ENCODE data around the gene DPP6.

DPP6 gene

DNA sequence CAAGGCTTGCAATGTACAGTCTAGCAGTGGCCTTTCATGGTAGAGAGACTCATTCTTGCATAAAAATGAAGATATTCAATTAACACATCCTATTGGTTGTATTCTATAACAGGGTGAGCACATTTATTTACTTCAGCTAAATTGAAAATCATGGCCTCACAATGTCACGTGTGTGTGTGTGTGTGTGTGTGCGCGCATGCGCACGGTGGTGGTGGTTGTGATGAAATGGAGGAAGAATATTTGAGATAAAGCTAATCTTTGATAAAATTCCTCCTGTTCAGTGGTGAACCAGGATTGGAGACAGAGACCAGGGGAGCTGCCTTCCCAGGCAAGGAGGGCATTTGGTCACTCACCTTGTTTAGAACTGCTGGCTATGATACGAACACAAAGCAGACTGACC is 199.8 kb downstream of the DPP6 start:
- Histone ChIP-seq H3K9me3 (ENCODE audit: control insufficient read depth in 2 of 2, low read length in 2 of 2) (no peaks in the 10 kb centered on the region), H3K4me1 (ENCODE audit: control insufficient read depth, insufficient read depth, low read length) (no peaks in the 10 kb centered on the region), H3K4me3 (ENCODE audit: low read length in 2 of 2) (no peak overlapping the region), H3K9ac (ENCODE audit: low read length in 2 of 2) (no peak overlapping the region), H3K36me3 (ENCODE audit: control insufficient read depth in 2 of 2, insufficient read depth in 2 of 2, low read length in 2 of 2) (no peaks in the 10 kb centered on the region), H3K27ac (ENCODE audit: low read length) (no peak overlapping the region), H3K27me3 (ENCODE audit: control insufficient read depth in 1 of 2, insufficient read depth in 2 of 2, low read length in 2 of 2) (no peaks in the 10 kb centered on the region)

DNA sequence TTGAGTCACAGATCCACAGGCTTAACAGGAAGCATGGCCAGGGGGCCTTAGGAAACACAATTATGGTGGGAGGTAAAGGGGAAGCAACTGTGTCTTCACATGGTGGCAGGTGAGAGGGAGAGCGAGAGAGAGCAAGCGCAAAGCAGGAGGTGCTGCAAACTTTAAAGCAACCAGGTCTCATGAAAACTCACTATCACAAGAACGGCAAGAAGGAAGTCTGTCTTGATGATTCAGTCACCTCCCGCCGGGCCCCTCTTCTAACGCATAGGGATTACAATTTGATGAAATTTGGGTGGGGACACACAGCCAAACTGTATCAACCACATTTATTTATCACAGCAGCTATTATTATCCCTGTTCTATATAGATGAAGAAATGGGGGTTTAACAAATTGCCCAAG is 201.6 kb downstream of the DPP6 start:
- no peaks in the 10 kb centered on the region for H3K4me1 ChIP-seq (ENCODE audit: control insufficient read depth, insufficient read depth, low read length)
- no peaks in the 10 kb centered on the region for H3K36me3 ChIP-seq (ENCODE audit: control insufficient read depth in 2 of 2, insufficient read depth in 2 of 2, low read length in 2 of 2)
- no peak overlapping the region for H3K27ac ChIP-seq (ENCODE audit: low read length)
- no peak overlapping the region for H3K9ac ChIP-seq (ENCODE audit: low read length in 2 of 2)
- no peaks in the 10 kb centered on the region for H3K27me3 ChIP-seq (ENCODE audit: control insufficient read depth in 1 of 2, insufficient read depth in 2 of 2, low read length in 2 of 2)
- H3K9me3 ChIP-seq (ENCODE audit: control insufficient read depth in 2 of 2, low read length in 2 of 2), result no peaks in the 10 kb centered on the region
- no peak overlapping the region for H3K4me3 ChIP-seq (ENCODE audit: low read length in 2 of 2)

DNA sequence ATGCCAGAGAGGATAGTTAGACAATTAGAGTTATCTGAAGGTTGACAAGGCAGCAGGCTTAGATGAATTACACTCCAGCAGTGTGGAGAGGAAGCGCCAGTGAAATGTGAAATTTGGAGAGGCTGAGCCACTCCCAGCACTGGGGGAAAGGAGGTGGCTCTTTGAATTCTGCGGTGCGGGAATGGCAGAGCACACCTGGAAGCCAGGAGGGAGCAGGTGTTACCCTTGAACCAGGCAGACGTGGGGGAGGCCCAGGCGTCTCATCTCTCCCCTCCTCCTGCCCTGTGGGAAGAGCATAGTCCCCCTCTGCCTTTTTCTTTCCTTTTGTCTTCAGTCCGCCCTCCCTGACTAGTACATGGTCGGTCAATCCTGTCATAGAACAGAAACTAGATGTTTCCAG is 203.1 kb downstream of the DPP6 start:
- Histone ChIP-seq H3K36me3 (ENCODE audit: control insufficient read depth in 2 of 2, insufficient read depth in 2 of 2, low read length in 2 of 2) (no peaks in the 10 kb centered on the region), H3K27me3 (ENCODE audit: control insufficient read depth in 1 of 2, insufficient read depth in 2 of 2, low read length in 2 of 2) (no peaks in the 10 kb centered on the region), H3K4me1 (ENCODE audit: control insufficient read depth, insufficient read depth, low read length) (no peaks in the 10 kb centered on the region), H3K4me3 (ENCODE audit: low read length in 2 of 2) (no peak overlapping the region), H3K27ac (ENCODE audit: low read length) (no peak overlapping the region), H3K9ac (ENCODE audit: low read length in 2 of 2) (no peak overlapping the region), H3K9me3 (ENCODE audit: control insufficient read depth in 2 of 2, low read length in 2 of 2) (no peaks in the 10 kb centered on the region)

DNA sequence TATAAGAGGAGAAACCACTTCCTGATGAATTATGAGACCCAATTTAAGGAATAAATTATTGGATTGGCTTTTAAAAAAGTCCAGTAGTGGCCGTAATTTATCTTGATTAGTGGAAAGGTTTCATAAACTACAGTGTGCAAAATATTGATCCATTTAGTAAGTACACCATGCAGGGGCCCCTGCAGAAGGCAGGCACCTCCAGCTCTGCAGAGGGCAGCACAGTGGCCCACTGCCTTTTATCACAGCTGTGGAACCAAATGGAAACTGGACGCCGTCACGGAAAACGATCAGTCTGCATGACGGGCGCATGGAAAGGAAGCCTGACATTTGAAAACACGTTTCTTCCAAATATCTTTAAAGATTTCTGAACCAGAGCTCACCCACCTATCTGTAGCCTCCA is 204.0 kb downstream of the DPP6 start:
- no peaks in the 10 kb centered on the region for H3K4me1 ChIP-seq (ENCODE audit: control insufficient read depth, insufficient read depth, low read length)
- no peaks in the 10 kb centered on the region for H3K9me3 ChIP-seq (ENCODE audit: control insufficient read depth in 2 of 2, low read length in 2 of 2)
- no peak overlapping the region for H3K9ac ChIP-seq (ENCODE audit: low read length in 2 of 2)
- no peaks in the 10 kb centered on the region for H3K27me3 ChIP-seq (ENCODE audit: control insufficient read depth in 1 of 2, insufficient read depth in 2 of 2, low read length in 2 of 2)
- no peaks in the 10 kb centered on the region for H3K36me3 ChIP-seq (ENCODE audit: control insufficient read depth in 2 of 2, insufficient read depth in 2 of 2, low read length in 2 of 2)
- H3K27ac ChIP-seq (ENCODE audit: low read length), result no peak overlapping the region
- no peak overlapping the region for H3K4me3 ChIP-seq (ENCODE audit: low read length in 2 of 2)

DNA sequence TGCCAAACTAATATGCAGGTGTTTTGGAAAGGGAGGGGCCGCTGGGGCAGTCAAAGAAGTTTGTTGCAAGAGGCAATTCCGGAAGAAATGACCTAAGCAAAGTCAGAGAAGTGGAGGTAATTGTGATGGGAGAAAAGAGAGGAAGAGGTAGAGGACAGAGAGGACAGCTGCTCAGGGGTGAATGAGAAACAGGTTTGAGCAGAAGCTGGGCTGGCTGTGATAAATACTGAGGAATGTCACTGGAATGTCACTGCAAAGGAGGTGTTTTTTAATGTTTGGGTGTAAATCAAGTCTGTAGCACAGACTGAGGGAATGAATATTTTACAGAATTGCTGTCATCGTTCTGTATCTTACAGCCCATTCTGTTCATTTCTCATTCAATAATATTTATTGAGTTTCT is 207.2 kb downstream of the DPP6 start:
- Histone ChIP-seq H3K4me3 (ENCODE audit: low read length in 2 of 2) (no peak overlapping the region), H3K4me1 (ENCODE audit: control insufficient read depth, insufficient read depth, low read length) (no peaks in the 10 kb centered on the region), H3K27me3 (ENCODE audit: control insufficient read depth in 1 of 2, insufficient read depth in 2 of 2, low read length in 2 of 2) (no peaks in the 10 kb centered on the region), H3K36me3 (ENCODE audit: control insufficient read depth in 2 of 2, insufficient read depth in 2 of 2, low read length in 2 of 2) (no peaks in the 10 kb centered on the region), H3K9me3 (ENCODE audit: control insufficient read depth in 2 of 2, low read length in 2 of 2) (no peaks in the 10 kb centered on the region), H3K9ac (ENCODE audit: low read length in 2 of 2) (no peak overlapping the region), H3K27ac (ENCODE audit: low read length) (no peak overlapping the region)

DNA sequence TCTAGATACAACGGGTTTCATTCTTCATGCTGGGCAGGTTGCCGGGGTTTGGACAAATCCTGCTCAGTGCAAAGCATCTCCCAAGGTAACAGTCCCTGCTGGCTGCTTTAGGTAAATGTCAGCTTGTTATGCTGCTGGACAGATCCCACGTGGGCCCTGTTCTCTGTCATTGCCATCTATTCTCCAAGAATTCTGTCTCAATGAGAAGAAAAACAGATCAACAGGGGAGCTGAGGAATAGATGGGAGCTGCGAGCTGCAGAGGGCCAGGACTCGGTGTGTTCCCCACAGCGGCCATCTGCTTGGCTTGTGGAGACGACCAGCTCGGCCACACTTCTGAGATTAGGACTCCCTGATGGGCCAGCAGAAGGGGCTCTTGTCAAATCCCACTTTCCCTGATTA is 235.2 kb downstream of the DPP6 start:
- H3K4me1 ChIP-seq (ENCODE audit: control insufficient read depth, insufficient read depth, low read length), result no peaks in the 10 kb centered on the region
- no peaks in the 10 kb centered on the region for H3K27me3 ChIP-seq (ENCODE audit: control insufficient read depth in 1 of 2, insufficient read depth in 2 of 2, low read length in 2 of 2)
- H3K36me3 ChIP-seq (ENCODE audit: control insufficient read depth in 2 of 2, insufficient read depth in 2 of 2, low read length in 2 of 2), result no peaks in the 10 kb centered on the region
- H3K9me3 ChIP-seq (ENCODE audit: control insufficient read depth in 2 of 2, low read length in 2 of 2), result no peaks in the 10 kb centered on the region
- H3K9ac ChIP-seq (ENCODE audit: low read length in 2 of 2), result no peak overlapping the region
- no peak overlapping the region for H3K27ac ChIP-seq (ENCODE audit: low read length)
- no peak overlapping the region for H3K4me3 ChIP-seq (ENCODE audit: low read length in 2 of 2)

DNA sequence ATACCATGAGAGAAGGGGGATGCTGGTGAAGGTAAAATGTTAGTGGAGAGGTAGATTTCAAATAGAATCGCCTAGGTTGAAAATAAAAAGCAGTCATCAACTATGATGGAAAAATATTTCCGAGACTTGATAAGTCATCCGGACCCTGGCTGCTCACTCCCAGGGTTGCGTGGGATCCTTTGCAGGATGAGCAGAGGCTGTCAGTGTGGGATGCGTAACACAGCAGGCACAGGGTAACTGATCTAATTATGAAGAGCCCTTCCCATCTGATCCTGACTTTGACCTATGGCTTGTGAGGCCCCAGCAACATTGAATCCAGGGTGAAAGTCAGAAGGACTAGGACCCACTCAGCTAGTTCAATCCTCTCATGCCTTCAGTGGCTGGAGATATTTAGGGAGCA is 236.9 kb downstream of the DPP6 start:
- H3K4me3 ChIP-seq (ENCODE audit: low read length in 2 of 2), result no peak overlapping the region
- no peaks in the 10 kb centered on the region for H3K27me3 ChIP-seq (ENCODE audit: control insufficient read depth in 1 of 2, insufficient read depth in 2 of 2, low read length in 2 of 2)
- H3K27ac ChIP-seq (ENCODE audit: low read length), result no peak overlapping the region
- H3K4me1 ChIP-seq (ENCODE audit: control insufficient read depth, insufficient read depth, low read length), result no peaks in the 10 kb centered on the region
- H3K9ac ChIP-seq (ENCODE audit: low read length in 2 of 2), result no peak overlapping the region
- H3K36me3 ChIP-seq (ENCODE audit: control insufficient read depth in 2 of 2, insufficient read depth in 2 of 2, low read length in 2 of 2), result no peaks in the 10 kb centered on the region
- no peaks in the 10 kb centered on the region for H3K9me3 ChIP-seq (ENCODE audit: control insufficient read depth in 2 of 2, low read length in 2 of 2)

DNA sequence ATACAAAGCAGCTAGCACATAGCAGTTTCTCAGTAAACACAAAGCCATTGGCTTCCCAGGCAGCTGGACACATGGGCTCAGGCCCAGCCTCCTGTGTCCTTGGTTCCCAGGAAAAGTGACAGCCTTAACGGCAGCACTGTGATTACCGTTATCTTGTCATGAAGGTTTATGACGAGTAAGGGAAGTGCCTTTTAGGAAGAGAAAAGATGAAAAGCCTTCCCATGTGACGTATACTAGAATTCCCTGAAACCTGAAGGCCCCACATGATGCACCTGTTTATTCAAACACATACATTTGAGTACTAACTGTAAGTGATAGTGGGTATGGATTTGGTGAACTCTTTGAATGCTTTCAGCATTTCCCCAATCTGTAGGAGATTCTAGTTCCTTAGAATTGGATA is 244.2 kb downstream of the DPP6 start:
- Histone ChIP-seq H3K36me3 (ENCODE audit: control insufficient read depth in 2 of 2, insufficient read depth in 2 of 2, low read length in 2 of 2) (no peaks in the 10 kb centered on the region), H3K27ac (ENCODE audit: low read length) (no peak overlapping the region), H3K4me3 (ENCODE audit: low read length in 2 of 2) (no peak overlapping the region), H3K27me3 (ENCODE audit: control insufficient read depth in 1 of 2, insufficient read depth in 2 of 2, low read length in 2 of 2) (no peaks in the 10 kb centered on the region), H3K9me3 (ENCODE audit: control insufficient read depth in 2 of 2, low read length in 2 of 2) (no peaks in the 10 kb centered on the region), H3K9ac (ENCODE audit: low read length in 2 of 2) (no peak overlapping the region), H3K4me1 (ENCODE audit: control insufficient read depth, insufficient read depth, low read length) (no peaks in the 10 kb centered on the region)

DNA sequence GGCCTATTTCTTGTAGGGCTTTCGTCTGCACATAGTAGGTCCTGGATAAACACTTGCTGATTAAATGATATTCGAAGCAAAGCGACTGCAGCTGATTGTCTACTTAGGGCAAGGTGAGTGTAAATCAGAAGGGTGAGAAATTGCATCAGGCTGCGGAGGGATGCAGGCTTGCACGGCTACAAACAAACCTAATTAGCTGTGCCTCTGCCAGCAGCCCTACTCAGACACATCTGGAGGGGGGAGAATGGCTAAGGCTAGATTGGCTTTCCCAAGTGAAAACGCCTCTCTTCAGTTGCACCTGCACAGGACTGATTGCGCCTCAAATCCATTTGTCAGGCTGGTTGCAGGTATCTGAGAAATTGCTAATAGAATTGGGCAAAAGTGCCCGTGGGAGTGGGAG is 247.5 kb downstream of the DPP6 start:
- Histone ChIP-seq H3K9ac (ENCODE audit: low read length in 2 of 2) (no peak overlapping the region), H3K4me1 (ENCODE audit: control insufficient read depth, insufficient read depth, low read length) (no peaks in the 10 kb centered on the region), H3K9me3 (ENCODE audit: control insufficient read depth in 2 of 2, low read length in 2 of 2) (no peaks in the 10 kb centered on the region), H3K4me3 (ENCODE audit: low read length in 2 of 2) (no peak overlapping the region), H3K27me3 (ENCODE audit: control insufficient read depth in 1 of 2, insufficient read depth in 2 of 2, low read length in 2 of 2) (peaks cover 0 to 2% of the 10 kb centered on the region in 2 donors), H3K36me3 (ENCODE audit: control insufficient read depth in 2 of 2, insufficient read depth in 2 of 2, low read length in 2 of 2) (no peaks in the 10 kb centered on the region), H3K27ac (ENCODE audit: low read length) (no peak overlapping the region)

DNA sequence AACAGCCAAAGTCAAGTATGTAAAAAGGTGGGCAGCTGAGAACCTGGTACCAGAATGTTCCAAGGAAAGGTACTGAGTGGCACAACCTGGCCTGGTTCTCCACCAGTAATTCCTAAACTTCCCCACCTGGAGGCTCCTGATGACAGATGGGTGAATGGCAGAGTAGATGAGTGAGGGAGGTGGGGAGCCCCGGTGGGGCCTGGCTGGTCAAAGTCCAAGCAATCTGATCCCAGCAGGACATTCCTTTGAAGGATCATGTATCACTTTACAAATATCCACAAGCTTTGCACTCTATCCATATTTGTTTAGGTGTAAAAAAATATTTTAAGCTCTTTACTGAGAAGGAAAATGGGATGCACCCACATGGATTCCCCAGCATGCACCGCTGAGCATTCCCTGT is 250.2 kb downstream of the DPP6 start:
- no peak overlapping the region for H3K4me3 ChIP-seq (ENCODE audit: low read length in 2 of 2)
- peaks cover 0 to 2% of the 10 kb centered on the region in 2 donors for H3K27me3 ChIP-seq (ENCODE audit: control insufficient read depth in 1 of 2, insufficient read depth in 2 of 2, low read length in 2 of 2)
- no peak overlapping the region for H3K27ac ChIP-seq (ENCODE audit: low read length)
- no peaks in the 10 kb centered on the region for H3K4me1 ChIP-seq (ENCODE audit: control insufficient read depth, insufficient read depth, low read length)
- H3K36me3 ChIP-seq (ENCODE audit: control insufficient read depth in 2 of 2, insufficient read depth in 2 of 2, low read length in 2 of 2), result no peaks in the 10 kb centered on the region
- no peaks in the 10 kb centered on the region for H3K9me3 ChIP-seq (ENCODE audit: control insufficient read depth in 2 of 2, low read length in 2 of 2)
- H3K9ac ChIP-seq (ENCODE audit: low read length in 2 of 2), result no peak overlapping the region

DNA sequence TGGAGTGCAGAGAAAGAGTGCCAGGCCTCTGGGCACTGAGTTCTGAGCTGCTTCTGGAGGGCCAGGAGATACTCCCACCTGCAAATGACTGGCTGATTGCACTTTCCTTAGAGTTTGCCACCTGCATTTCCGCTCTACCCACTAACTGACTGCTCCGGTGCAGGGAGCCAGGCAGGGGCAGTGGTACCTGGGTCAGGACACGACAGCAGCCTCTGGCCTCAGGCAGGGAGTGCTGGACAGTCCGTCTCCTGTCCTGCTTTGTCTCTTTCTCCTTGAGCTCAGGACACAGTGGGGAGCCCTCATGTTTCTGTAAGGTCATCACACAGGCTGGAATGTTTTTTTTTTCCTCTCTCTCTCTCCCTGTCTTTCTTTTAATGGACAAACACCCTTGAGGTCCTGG is 252.0 kb downstream of the DPP6 start:
- Histone ChIP-seq H3K9ac (ENCODE audit: low read length in 2 of 2) (no peak overlapping the region), H3K27me3 (ENCODE audit: control insufficient read depth in 1 of 2, insufficient read depth in 2 of 2, low read length in 2 of 2) (peaks cover 0 to 2% of the 10 kb centered on the region in 2 donors), H3K36me3 (ENCODE audit: control insufficient read depth in 2 of 2, insufficient read depth in 2 of 2, low read length in 2 of 2) (no peaks in the 10 kb centered on the region), H3K4me3 (ENCODE audit: low read length in 2 of 2) (no peak overlapping the region), H3K27ac (ENCODE audit: low read length) (no peak overlapping the region), H3K4me1 (ENCODE audit: control insufficient read depth, insufficient read depth, low read length) (no peaks in the 10 kb centered on the region), H3K9me3 (ENCODE audit: control insufficient read depth in 2 of 2, low read length in 2 of 2) (no peaks in the 10 kb centered on the region)
